HEK293 (cell line): ENCODE results near the gene ZNF576.

ENCODE experiments used
- ZNF221 ChIP-seq: fragments of 450-650 bp; formaldehyde crosslinking; IDR thresholded peaks from 2 replicates; pipeline ENCODE4 v1.5.1; 2017; ENCODE audit warnings: missing biosample characterization, missing genetic modification characterization, borderline replicate concordance
- TF ChIP-seq, protein P1 (sequence below): fragments of 450-650 bp; formaldehyde crosslinking; IDR thresholded peaks from 2 replicates; pipeline ENCODE4 v1.5.1; 2016; ENCODE audit warnings: missing biosample characterization, missing genetic modification characterization

DNA sequence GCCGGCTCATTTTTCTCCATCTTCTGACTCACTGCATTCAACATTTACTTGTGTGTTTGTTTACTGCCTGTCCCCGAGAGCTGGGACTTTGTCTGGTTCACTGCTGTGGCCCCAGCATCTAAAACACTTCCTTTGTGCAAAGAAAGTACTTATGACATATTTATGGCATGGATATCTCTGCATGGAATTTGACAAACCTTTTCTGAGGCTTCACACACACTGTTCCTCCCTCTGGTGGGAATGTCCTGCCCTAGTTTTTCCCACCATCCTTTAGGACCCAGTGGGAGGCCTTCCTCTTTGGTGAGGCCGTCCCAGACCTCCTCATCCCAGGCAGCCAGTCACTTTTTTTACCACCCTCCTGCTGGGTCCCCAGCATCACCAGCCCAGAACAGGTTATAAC lies 14.1 kb downstream of the ZNF576 start:
- TF ChIP-seq, protein P1, sequence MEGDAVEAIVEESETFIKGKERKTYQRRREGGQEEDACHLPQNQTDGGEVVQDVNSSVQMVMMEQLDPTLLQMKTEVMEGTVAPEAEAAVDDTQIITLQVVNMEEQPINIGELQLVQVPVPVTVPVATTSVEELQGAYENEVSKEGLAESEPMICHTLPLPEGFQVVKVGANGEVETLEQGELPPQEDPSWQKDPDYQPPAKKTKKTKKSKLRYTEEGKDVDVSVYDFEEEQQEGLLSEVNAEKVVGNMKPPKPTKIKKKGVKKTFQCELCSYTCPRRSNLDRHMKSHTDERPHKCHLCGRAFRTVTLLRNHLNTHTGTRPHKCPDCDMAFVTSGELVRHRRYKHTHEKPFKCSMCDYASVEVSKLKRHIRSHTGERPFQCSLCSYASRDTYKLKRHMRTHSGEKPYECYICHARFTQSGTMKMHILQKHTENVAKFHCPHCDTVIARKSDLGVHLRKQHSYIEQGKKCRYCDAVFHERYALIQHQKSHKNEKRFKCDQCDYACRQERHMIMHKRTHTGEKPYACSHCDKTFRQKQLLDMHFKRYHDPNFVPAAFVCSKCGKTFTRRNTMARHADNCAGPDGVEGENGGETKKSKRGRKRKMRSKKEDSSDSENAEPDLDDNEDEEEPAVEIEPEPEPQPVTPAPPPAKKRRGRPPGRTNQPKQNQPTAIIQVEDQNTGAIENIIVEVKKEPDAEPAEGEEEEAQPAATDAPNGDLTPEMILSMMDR (tag by site-specific recombination): no peak
- TF ChIP-seq ZNF221 (tag by site-specific recombination): no peak
